Measurements from ENCODE around the gene ATP8B2.
"Not testable (repeated sequence)": the region's sequence is repeated elsewhere in the genome, so short reads cannot be mapped to it uniquely, and the experiment has no call there.

The ATP8B2 gene

GRCh38 chr1:154295408-154296235 is 29.7 kb upstream of the ATP8B2 start:
- Histone ChIP-seq H3K9me3 (peaks cover 11% of the 10 kb centered on the region), H3K4me1 (ENCODE audit: control insufficient read depth in 1 of 2, insufficient read depth in 1 of 2, low read depth in 1 of 2, low read length in 1 of 2) (no peaks in the 10 kb centered on the region), H3K36me3 (no peaks in the 10 kb centered on the region), H3K4me3 (ENCODE audit: low read depth in 1 of 2, low read length in 1 of 2) (no peak overlapping the region), H3K27me3 (peaks cover 7% of the 10 kb centered on the region), H3K27ac (no peak overlapping the region)
- TF ChIP-seq CTCF (IDR thresholded peaks at IDR 0.05) = no peak

GRCh38 chr1:154301582-154301981 is 23.7 kb upstream of the ATP8B2 start:
- no peak overlapping the region for H3K27ac ChIP-seq
- peaks cover 4% of the 10 kb centered on the region for H3K27me3 ChIP-seq
- no peak for TF ChIP-seq CTCF (IDR thresholded peaks at IDR 0.05)
- no peaks in the 10 kb centered on the region for H3K9me3 ChIP-seq
- H3K4me1 ChIP-seq (ENCODE audit: control insufficient read depth in 1 of 2, insufficient read depth in 1 of 2, low read depth in 1 of 2, low read length in 1 of 2) = no peaks in the 10 kb centered on the region
- H3K36me3 ChIP-seq = no peaks in the 10 kb centered on the region
- no peak overlapping the region for H3K4me3 ChIP-seq (ENCODE audit: low read depth in 1 of 2, low read length in 1 of 2)

GRCh38 chr1:154304664-154305337 is 20.5 kb upstream of the ATP8B2 start:
- no peak overlapping the region for H3K27ac ChIP-seq
- no peak overlapping the region for H3K4me3 ChIP-seq (ENCODE audit: low read depth in 1 of 2, low read length in 1 of 2)
- H3K4me1 ChIP-seq (ENCODE audit: control insufficient read depth in 1 of 2, insufficient read depth in 1 of 2, low read depth in 1 of 2, low read length in 1 of 2) = no peaks in the 10 kb centered on the region
- peaks cover 4% of the 10 kb centered on the region for H3K27me3 ChIP-seq
- no peak for TF ChIP-seq CTCF (IDR thresholded peaks at IDR 0.05)
- H3K9me3 ChIP-seq = no peaks in the 10 kb centered on the region
- no peaks in the 10 kb centered on the region for H3K36me3 ChIP-seq

- no peak overlapping the region for H3K4me3 ChIP-seq (ENCODE audit: low read depth in 1 of 2, low read length in 1 of 2)
- H3K27ac ChIP-seq = no peak overlapping the region
- no peaks in the 10 kb centered on the region for H3K9me3 ChIP-seq
- H3K27me3 ChIP-seq = peaks cover 4% of the 10 kb centered on the region
- no peaks in the 10 kb centered on the region for H3K4me1 ChIP-seq (ENCODE audit: control insufficient read depth in 1 of 2, insufficient read depth in 1 of 2, low read depth in 1 of 2, low read length in 1 of 2)
- TF ChIP-seq CTCF (IDR thresholded peaks at IDR 0.05) = no peak
- H3K36me3 ChIP-seq = no peaks in the 10 kb centered on the region
Measured at GRCh38 chr1:154306151-154306550, 19.2 kb upstream of the ATP8B2 start.

GRCh38 chr1:154307670-154308270 is 17.6 kb upstream of the ATP8B2 start:
- not testable (repeated sequence) for H3K4me1 ChIP-seq (ENCODE audit: control insufficient read depth in 1 of 2, insufficient read depth in 1 of 2, low read depth in 1 of 2, low read length in 1 of 2); H3K4me3 ChIP-seq (ENCODE audit: low read depth in 1 of 2, low read length in 1 of 2); H3K27me3 ChIP-seq; H3K36me3 ChIP-seq; H3K27ac ChIP-seq; H3K9me3 ChIP-seq

GRCh38 chr1:154309136-154309535 is 16.2 kb upstream of the ATP8B2 start:
- not testable (repeated sequence) for H3K9me3 ChIP-seq; H3K4me3 ChIP-seq (ENCODE audit: low read depth in 1 of 2, low read length in 1 of 2); H3K4me1 ChIP-seq (ENCODE audit: control insufficient read depth in 1 of 2, insufficient read depth in 1 of 2, low read depth in 1 of 2, low read length in 1 of 2); H3K27ac ChIP-seq; H3K27me3 ChIP-seq; H3K36me3 ChIP-seq

GRCh38 chr1:154312229-154313065 is 12.9 kb upstream of the ATP8B2 start:
- H3K9me3 ChIP-seq = not testable (repeated sequence)

More at GRCh38 chr1:154312229-154313065, 12.9 kb upstream of the ATP8B2 start:
- H3K36me3 ChIP-seq; H3K4me1 ChIP-seq (ENCODE audit: control insufficient read depth in 1 of 2, insufficient read depth in 1 of 2, low read depth in 1 of 2, low read length in 1 of 2); H3K4me3 ChIP-seq (ENCODE audit: low read depth in 1 of 2, low read length in 1 of 2); H3K27ac ChIP-seq: not testable (repeated sequence)
- peaks cover 10% of the 10 kb centered on the region for H3K27me3 ChIP-seq

Measured in neutrophil (primary cell).